ENCODE measurements around the gene ADAMTS17. TPM values are rescaled to one million over a fixed set of nuclear protein-coding genes. Genes with fewer than 3 reads are reported as not detected.

ADAMTS17 gene
- total and polyA plus RNA-seq, 4 donors: 0.28 to 46.9 (median 9.1) TPM

DNA sequence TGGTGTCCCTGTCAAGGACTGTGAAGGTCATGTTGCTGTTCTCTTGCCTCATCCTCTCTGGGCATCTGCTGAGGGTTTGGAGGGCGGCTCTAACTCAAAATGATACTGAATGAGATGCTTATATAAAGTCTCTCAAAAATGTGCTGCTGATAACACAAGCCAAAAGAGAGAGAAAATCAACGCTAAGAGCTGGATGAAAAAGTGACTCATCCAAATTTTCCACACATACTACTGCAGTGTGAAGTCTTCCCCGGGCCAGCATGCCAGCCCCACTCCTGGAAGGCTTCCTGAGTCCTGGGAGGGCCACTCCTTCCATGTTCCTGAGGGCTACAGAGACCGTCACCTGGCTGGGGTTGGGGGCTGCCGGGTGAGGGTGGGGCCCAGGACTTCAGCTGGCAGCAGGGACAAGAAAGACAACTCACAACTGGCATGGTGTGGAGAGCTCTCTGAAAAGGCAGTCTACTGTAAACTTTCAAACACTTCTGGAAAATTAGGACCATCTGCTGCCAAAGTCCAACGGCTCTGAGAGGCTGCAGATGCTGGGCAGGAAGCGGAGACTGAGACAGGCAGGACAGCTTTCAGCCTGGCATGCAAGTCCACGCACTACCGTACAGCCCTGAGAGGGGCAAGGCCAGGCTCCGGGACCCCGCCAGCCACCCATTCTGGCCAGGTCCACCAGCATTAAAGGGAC is 200.3 kb downstream of the ADAMTS17 start:
- TF ChIP-seq TAF1 (conservative IDR thresholded peaks at IDR 0.05) (no peak), HNF4A (conservative IDR thresholded peaks at IDR 0.05) (no peak), REST (IDR thresholded peaks at IDR 0.05) (no peak)
- TF ChIP-seq, protein P1, sequence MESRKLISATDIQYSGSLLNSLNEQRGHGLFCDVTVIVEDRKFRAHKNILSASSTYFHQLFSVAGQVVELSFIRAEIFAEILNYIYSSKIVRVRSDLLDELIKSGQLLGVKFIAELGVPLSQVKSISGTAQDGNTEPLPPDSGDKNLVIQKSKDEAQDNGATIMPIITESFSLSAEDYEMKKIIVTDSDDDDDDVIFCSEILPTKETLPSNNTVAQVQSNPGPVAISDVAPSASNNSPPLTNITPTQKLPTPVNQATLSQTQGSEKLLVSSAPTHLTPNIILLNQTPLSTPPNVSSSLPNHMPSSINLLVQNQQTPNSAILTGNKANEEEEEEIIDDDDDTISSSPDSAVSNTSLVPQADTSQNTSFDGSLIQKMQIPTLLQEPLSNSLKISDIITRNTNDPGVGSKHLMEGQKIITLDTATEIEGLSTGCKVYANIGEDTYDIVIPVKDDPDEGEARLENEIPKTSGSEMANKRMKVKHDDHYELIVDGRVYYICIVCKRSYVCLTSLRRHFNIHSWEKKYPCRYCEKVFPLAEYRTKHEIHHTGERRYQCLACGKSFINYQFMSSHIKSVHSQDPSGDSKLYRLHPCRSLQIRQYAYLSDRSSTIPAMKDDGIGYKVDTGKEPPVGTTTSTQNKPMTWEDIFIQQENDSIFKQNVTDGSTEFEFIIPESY (IDR thresholded peaks at IDR 0.05): no peak
- TF ChIP-seq, protein P2, sequence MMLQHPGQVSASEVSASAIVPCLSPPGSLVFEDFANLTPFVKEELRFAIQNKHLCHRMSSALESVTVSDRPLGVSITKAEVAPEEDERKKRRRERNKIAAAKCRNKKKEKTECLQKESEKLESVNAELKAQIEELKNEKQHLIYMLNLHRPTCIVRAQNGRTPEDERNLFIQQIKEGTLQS (IDR thresholded peaks at IDR 0.05): no peak
- WGBS: 86% methylated on average over 11 of the region's 11 CpGs
- Histone ChIP-seq H3K4me1 (ENCODE audit: control insufficient read depth in 4 of 4, insufficient read depth in 4 of 4, low read length in 3 of 4) (peaks cover 0 to 17% (median 9%) of the 10 kb centered on the region in 4 donors), H3K27me3 (ENCODE audit: control insufficient read depth in 4 of 4, insufficient read depth in 4 of 4, low read length in 3 of 4) (no peaks in the 10 kb centered on the region), H3K9me3 (ENCODE audit: control insufficient read depth in 4 of 4, low read length in 3 of 4) (no peaks in the 10 kb centered on the region), H3K36me3 (ENCODE audit: control insufficient read depth in 4 of 4, insufficient read depth in 3 of 4, low read depth in 1 of 4, low read length in 3 of 4) (no peaks in the 10 kb centered on the region), H3K4me3 (ENCODE audit: low read depth in 1 of 3, low read length in 3 of 3) (no peak overlapping the region), H3K9ac (ENCODE audit: low read depth in 1 of 2, low read length in 2 of 2) (no peak overlapping the region), H3K27ac (ENCODE audit: low read depth in 1 of 2, low read length in 2 of 2) (no peak overlapping the region)
- DNase-seq (ENCODE audit: low spot score): no peak

DNA sequence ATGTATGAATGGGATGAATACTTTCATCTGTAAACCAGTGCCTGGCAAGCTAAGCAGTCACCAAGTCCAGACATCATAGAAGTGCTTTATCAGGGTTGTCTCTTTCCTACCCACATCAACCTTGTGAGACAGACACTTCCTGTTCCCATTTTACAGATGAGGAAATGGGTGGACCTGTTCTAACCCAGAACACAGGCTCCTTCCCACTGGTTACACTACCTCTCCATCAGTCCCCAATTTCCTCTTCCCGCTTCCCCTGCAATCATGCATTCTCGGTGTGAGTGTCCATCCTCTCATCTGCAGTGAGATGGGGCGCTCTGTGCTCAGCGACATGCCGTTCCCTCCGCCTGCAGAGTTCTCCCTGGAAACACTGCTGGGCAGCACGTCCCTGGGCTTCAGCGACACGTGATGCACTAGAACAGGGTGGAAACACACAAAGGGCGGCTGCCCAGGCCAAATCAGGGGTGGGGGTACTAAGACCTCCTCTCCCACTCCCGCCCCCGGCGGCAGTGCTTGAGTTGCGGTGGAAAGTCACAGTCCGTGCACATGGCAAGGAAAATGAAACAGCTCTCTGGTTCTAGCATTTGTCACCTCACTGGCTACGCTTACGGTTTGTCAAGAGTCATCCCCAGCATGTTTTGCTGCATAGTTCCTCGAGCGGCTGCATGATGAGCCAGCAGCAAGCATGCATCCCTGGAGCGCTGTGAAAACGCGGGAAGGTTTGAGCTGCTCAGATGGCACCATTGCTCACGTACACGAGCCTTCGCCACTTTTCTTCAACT is 201.1 kb downstream of the ADAMTS17 start:
- Histone ChIP-seq H3K27ac (ENCODE audit: low read depth in 1 of 2, low read length in 2 of 2) (no peak overlapping the region), H3K4me1 (ENCODE audit: control insufficient read depth in 4 of 4, insufficient read depth in 4 of 4, low read length in 3 of 4) (peaks cover 0 to 17% (median 9%) of the 10 kb centered on the region in 4 donors), H3K9me3 (ENCODE audit: control insufficient read depth in 4 of 4, low read length in 3 of 4) (no peaks in the 10 kb centered on the region), H3K9ac (ENCODE audit: low read depth in 1 of 2, low read length in 2 of 2) (no peak overlapping the region), H3K36me3 (ENCODE audit: control insufficient read depth in 4 of 4, insufficient read depth in 3 of 4, low read depth in 1 of 4, low read length in 3 of 4) (no peaks in the 10 kb centered on the region), H3K27me3 (ENCODE audit: control insufficient read depth in 4 of 4, insufficient read depth in 4 of 4, low read length in 3 of 4) (no peaks in the 10 kb centered on the region), H3K4me3 (ENCODE audit: low read depth in 1 of 3, low read length in 3 of 3) (no peak overlapping the region)
- no peak for DNase-seq (ENCODE audit: low spot score)
- 95% methylated on average over 25 of the region's 25 CpGs for WGBS
- TF ChIP-seq JUND (IDR thresholded peaks at IDR 0.05) (no peak), HNF4A (conservative IDR thresholded peaks at IDR 0.05) (no peak), SP1 (IDR thresholded peaks at IDR 0.05) (no peak), NR2F2 (IDR thresholded peaks at IDR 0.05) (no peak)
- TF ChIP-seq, protein P2 (IDR thresholded peaks at IDR 0.05): no peak

GRCh38 chr15:100134586-100134985 is 207.2 kb downstream of the ADAMTS17 start:
- no peaks in the 10 kb centered on the region for H3K9me3 ChIP-seq (ENCODE audit: control insufficient read depth in 4 of 4, low read length in 3 of 4)
- H3K27ac ChIP-seq (ENCODE audit: low read depth in 1 of 2, low read length in 2 of 2): no peak overlapping the region
- H3K27me3 ChIP-seq (ENCODE audit: control insufficient read depth in 4 of 4, insufficient read depth in 4 of 4, low read length in 3 of 4): no peaks in the 10 kb centered on the region
- 85% methylated on average over 5 of the region's 5 CpGs for whole genome bisulfite sequencing
- H3K4me3 ChIP-seq (ENCODE audit: low read depth in 1 of 3, low read length in 3 of 3): no peak overlapping the region
- H3K4me1 ChIP-seq (ENCODE audit: control insufficient read depth in 4 of 4, insufficient read depth in 4 of 4, low read length in 3 of 4): peaks cover 1 to 13% (median 13%) of the 10 kb centered on the region in 4 donors
- H3K36me3 ChIP-seq (ENCODE audit: control insufficient read depth in 4 of 4, insufficient read depth in 3 of 4, low read depth in 1 of 4, low read length in 3 of 4): peaks cover 0 to 2% (median 0%) of the 10 kb centered on the region in 4 donors
- no peak overlapping the region for H3K9ac ChIP-seq (ENCODE audit: low read depth in 1 of 2, low read length in 2 of 2)
- no peak for DNase-seq (ENCODE audit: low spot score)
- TF ChIP-seq GABPA (IDR thresholded peaks at IDR 0.05 in 1 of 2, conservative IDR thresholded peaks at IDR 0.05 in 1 of 2): no peak
- no peak for TF ChIP-seq HNF4A (conservative IDR thresholded peaks at IDR 0.05)
- no peak for TF ChIP-seq YY1 (IDR thresholded peaks at IDR 0.05)
- TF ChIP-seq RAD21 (IDR thresholded peaks at IDR 0.05): no peak
- no peak for TF ChIP-seq JUND (IDR thresholded peaks at IDR 0.05)
- TF ChIP-seq CTCF (IDR thresholded peaks at IDR 0.05; ENCODE audit: low read depth, low read length, missing input control): no peak
- no peak for TF ChIP-seq NR2F2 (IDR thresholded peaks at IDR 0.05)
- TF ChIP-seq, protein P2 (IDR thresholded peaks at IDR 0.05): no peak
- TF ChIP-seq, protein P1 (IDR thresholded peaks at IDR 0.05): no peak
- TF ChIP-seq HNF4G (IDR thresholded peaks at IDR 0.05): no peak
- no peak for TF ChIP-seq EGR1 (IDR thresholded peaks at IDR 0.05; ENCODE audit: low read depth in 2 of 2)
